Activated T-cell treated with anti-CD3 and anti-CD28 coated beads, Interleukin-2, amount 50 U/mL, for 4 hours (primary cell): Measurements from ENCODE around the gene NFATC4. TPM values are rescaled to one million over a fixed set of nuclear protein-coding genes. Genes with fewer than 3 reads are reported as not detected.
"Not testable (repeated sequence)": the region's sequence is repeated elsewhere in the genome, so short reads cannot be mapped to it uniquely, and the experiment has no call there.

Experiments
- ATAC-seq, 2 donors: fragments of 200-7000 bp; cut with Tn5 transposase; one replicate each; pipeline ENCODE4 v1.10.0; 2021
- DNase-seq: peaks from one replicate; pipeline ENCODE4 v3.0.0-alpha.2; 2020
- H3K27me3 Mint-ChIP-seq: one replicate; pipeline ENCODE4 v1.8.0; 2021; ENCODE audit warnings: low read depth, mixed read lengths
- H3K36me3 Mint-ChIP-seq: one replicate; pipeline ENCODE4 v1.8.0; 2022; ENCODE audit warnings: mixed read lengths; ENCODE audit not compliant: insufficient read depth
- H3K4me1 Mint-ChIP-seq: one replicate; pipeline ENCODE4 v1.8.0; 2021; ENCODE audit warnings: low read depth, mixed read lengths
- H3K4me3 Mint-ChIP-seq: one replicate; pipeline ENCODE4 v1.8.0; 2021; ENCODE audit warnings: mild to moderate bottlenecking, moderate library complexity, mixed read lengths
- H3K9me3 Mint-ChIP-seq: one replicate; pipeline ENCODE4 v1.8.0; 2021; ENCODE audit warnings: mixed read lengths
- total RNA-seq, 3 donors: library from RNA; stranded (reverse); gene quantifications; one replicate each; pipeline ENCODE4 v1.2.1, GENCODE V29; 2021

Gene NFATC4
- total RNA-seq, 3 donors from 2014 or later = 0.13 to 0.38 (median 0.32) TPM

- Mint-ChIP-seq H3K4me1 (no peaks in the 10 kb centered on the region), H3K4me3 (no peak overlapping the region), H3K9me3 (no peaks in the 10 kb centered on the region), H3K36me3 (no peaks in the 10 kb centered on the region), H3K27me3 (peaks cover 7% of the 10 kb centered on the region)
- DNase-seq = no peak
- ATAC-seq = peak; percentile 57 to 61
Measured at GRCh38 chr14:24381363-24382063, 13.5 kb downstream of the NFATC4 start.

GRCh38 chr14:24382064-24382371 is 14.0 kb downstream of the NFATC4 start:
- Mint-ChIP-seq H3K4me3 (no peak overlapping the region), H3K9me3 (no peaks in the 10 kb centered on the region), H3K36me3 (no peaks in the 10 kb centered on the region), H3K27me3 (peaks cover 7% of the 10 kb centered on the region), H3K4me1 (no peaks in the 10 kb centered on the region)
- DNase-seq (no peak), ATAC-seq (no peak)

- H3K9me3 Mint-ChIP-seq = no peaks in the 10 kb centered on the region
- peaks cover 7% of the 10 kb centered on the region for H3K27me3 Mint-ChIP-seq
- DNase-seq (no peak), ATAC-seq (no peak)
- no peaks in the 10 kb centered on the region for H3K36me3 Mint-ChIP-seq
- no peak overlapping the region for H3K4me3 Mint-ChIP-seq
- H3K4me1 Mint-ChIP-seq = no peaks in the 10 kb centered on the region
Measured at GRCh38 chr14:24384169-24384568, 16.2 kb downstream of the NFATC4 start.

GRCh38 chr14:24385524-24385923 is 17.5 kb downstream of the NFATC4 start:
- Mint-ChIP-seq H3K36me3 (no peaks in the 10 kb centered on the region), H3K27me3 (peaks cover 11% of the 10 kb centered on the region), H3K9me3 (no peaks in the 10 kb centered on the region), H3K4me3 (no peak overlapping the region), H3K4me1 (no peaks in the 10 kb centered on the region)
- no peak for DNase-seq
- ATAC-seq = no peak

- DNase-seq = no peak
- peaks cover 22% of the 10 kb centered on the region for H3K27me3 Mint-ChIP-seq
- no peaks in the 10 kb centered on the region for H3K36me3 Mint-ChIP-seq
- H3K4me3 Mint-ChIP-seq = no peak overlapping the region
- no peaks in the 10 kb centered on the region for H3K9me3 Mint-ChIP-seq
- no peaks in the 10 kb centered on the region for H3K4me1 Mint-ChIP-seq
- ATAC-seq = no peak
Measured at GRCh38 chr14:24387009-24387345, 19.0 kb downstream of the NFATC4 start.

GRCh38 chr14:24387579-24387978 is 19.6 kb downstream of the NFATC4 start:
- ATAC-seq, H3K36me3 Mint-ChIP-seq, H3K9me3 Mint-ChIP-seq, DNase-seq, H3K4me3 Mint-ChIP-seq, H3K4me1 Mint-ChIP-seq: not testable (repeated sequence)
- peaks cover 26% of the 10 kb centered on the region for H3K27me3 Mint-ChIP-seq

- H3K4me3 Mint-ChIP-seq = no peak overlapping the region
- no peaks in the 10 kb centered on the region for H3K36me3 Mint-ChIP-seq
- H3K27me3 Mint-ChIP-seq = peaks cover 29% of the 10 kb centered on the region
- DNase-seq (no peak), ATAC-seq (no peak)
- H3K9me3 Mint-ChIP-seq = no peaks in the 10 kb centered on the region
- H3K4me1 Mint-ChIP-seq = no peaks in the 10 kb centered on the region
Measured at GRCh38 chr14:24388474-24389179, 20.6 kb downstream of the NFATC4 start.

- Mint-ChIP-seq H3K36me3 (no peaks in the 10 kb centered on the region), H3K4me3 (no peak overlapping the region), H3K9me3 (no peaks in the 10 kb centered on the region), H3K4me1 (no peaks in the 10 kb centered on the region), H3K27me3 (peaks cover 26% of the 10 kb centered on the region)
- DNase-seq (no peak), ATAC-seq (no peak)
Measured at GRCh38 chr14:24389226-24389848, 21.4 kb downstream of the NFATC4 start.

GRCh38 chr14:24390701-24391468 is 22.9 kb downstream of the NFATC4 start:
- H3K27me3 Mint-ChIP-seq = peaks cover 21% of the 10 kb centered on the region
- no peak for ATAC-seq
- DNase-seq = no peak
- H3K36me3 Mint-ChIP-seq = no peaks in the 10 kb centered on the region
- no peak overlapping the region for H3K4me3 Mint-ChIP-seq
- no peaks in the 10 kb centered on the region for H3K4me1 Mint-ChIP-seq
- no peaks in the 10 kb centered on the region for H3K9me3 Mint-ChIP-seq

GRCh38 chr14:24392325-24393091 is 24.5 kb downstream of the NFATC4 start:
- no peaks in the 10 kb centered on the region for H3K36me3 Mint-ChIP-seq

GRCh38 chr14:24394275-24394674 is 26.3 kb downstream of the NFATC4 start:
- ATAC-seq (no peak), DNase-seq (no peak)
- H3K9me3 Mint-ChIP-seq = no peaks in the 10 kb centered on the region
- H3K4me3 Mint-ChIP-seq = no peak overlapping the region
- H3K4me1 Mint-ChIP-seq = peaks cover 2% of the 10 kb centered on the region
- H3K27me3 Mint-ChIP-seq = peaks cover 21% of the 10 kb centered on the region
- H3K36me3 Mint-ChIP-seq = no peaks in the 10 kb centered on the region

More at GRCh38 chr14:24392325-24393091, 24.5 kb downstream of the NFATC4 start:
- Mint-ChIP-seq H3K27me3 (peaks cover 21% of the 10 kb centered on the region), H3K9me3 (no peaks in the 10 kb centered on the region), H3K4me1 (no peaks in the 10 kb centered on the region), H3K4me3 (no peak overlapping the region)
- no peak for ATAC-seq
- DNase-seq = no peak

GRCh38 chr14:24395609-24396582 is 27.9 kb downstream of the NFATC4 start:
- peaks cover 9% of the 10 kb centered on the region for H3K4me1 Mint-ChIP-seq
- DNase-seq = no peak
- H3K36me3 Mint-ChIP-seq = no peaks in the 10 kb centered on the region
- no peak overlapping the region for H3K4me3 Mint-ChIP-seq
- no peak for ATAC-seq
- peaks cover 19% of the 10 kb centered on the region for H3K27me3 Mint-ChIP-seq
- no peaks in the 10 kb centered on the region for H3K9me3 Mint-ChIP-seq

- no peak for DNase-seq
- peak overlapping the region; percentile 5 for H3K4me3 Mint-ChIP-seq
Measured at GRCh38 chr14:24397639-24398292, 29.8 kb downstream of the NFATC4 start.

More at GRCh38 chr14:24397639-24398292, 29.8 kb downstream of the NFATC4 start:
- ATAC-seq = no peak
- no peaks in the 10 kb centered on the region for H3K9me3 Mint-ChIP-seq
- H3K4me1 Mint-ChIP-seq = peaks cover 9% of the 10 kb centered on the region
- peaks cover 13% of the 10 kb centered on the region for H3K27me3 Mint-ChIP-seq
- no peaks in the 10 kb centered on the region for H3K36me3 Mint-ChIP-seq
